Activated naive CD8-positive, alpha-beta T cell treated with anti-CD3 and anti-CD28 coated beads for 36 hours (primary cell): ENCODE measurements around the gene SULF2. TPM values are rescaled to one million over a fixed set of nuclear protein-coding genes. Genes with fewer than 3 reads are reported as not detected.

Experiments
- DNase-seq: peaks from one replicate; pipeline ENCODE4 v3.0.0; 2021
- H3K27ac Mint-ChIP-seq: one replicate; pipeline ENCODE4 v1.8.0; 2022; ENCODE audit warnings: mild to moderate bottlenecking, moderate library complexity, mixed read lengths
- H3K27me3 Mint-ChIP-seq: one replicate; pipeline ENCODE4 v1.8.0; 2022; ENCODE audit warnings: mild to moderate bottlenecking, mixed read lengths
- H3K36me3 Mint-ChIP-seq: one replicate; pipeline ENCODE4 v1.8.0; 2021; ENCODE audit warnings: mild to moderate bottlenecking, mixed read lengths
- H3K4me1 Mint-ChIP-seq: one replicate; pipeline ENCODE4 v1.8.0; 2021; ENCODE audit warnings: mixed read lengths
- H3K4me3 Mint-ChIP-seq: one replicate; pipeline ENCODE4 v1.8.0; 2022; ENCODE audit warnings: mild to moderate bottlenecking, moderate library complexity, mixed read lengths
- H3K9me3 Mint-ChIP-seq: one replicate; pipeline ENCODE4 v1.8.0; 2022; ENCODE audit warnings: mixed read lengths
- total RNA-seq, 2 experiments: library from RNA; stranded (reverse); gene quantifications; one replicate each; pipeline ENCODE4 v1.2.3, GENCODE V29; 2021

The SULF2 gene
- total RNA-seq, 2 experiments from 2014 or later: 0.76 to 0.88 TPM

DNA sequence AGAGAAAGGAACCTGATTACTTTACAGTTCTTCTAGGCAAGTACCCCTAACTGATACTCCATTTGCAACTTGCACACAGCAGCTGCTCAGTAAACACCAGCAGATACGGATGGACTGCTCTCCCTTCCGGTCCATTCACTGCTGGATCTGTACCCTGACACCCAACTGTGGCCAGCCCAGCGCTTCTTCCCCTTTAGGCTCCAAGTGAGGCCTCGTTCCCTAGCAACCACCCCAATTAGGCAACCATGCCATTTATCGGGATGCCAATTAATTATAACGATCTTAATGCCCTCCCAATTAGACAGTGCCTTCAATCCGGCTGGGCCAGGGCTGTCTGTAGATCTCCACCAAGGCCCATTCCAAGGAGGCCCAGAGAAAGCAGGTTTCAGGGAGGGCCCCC is 3.2 kb downstream of the SULF2 start:
- Mint-ChIP-seq H3K27me3 (peaks cover 41% of the 10 kb centered on the region), H3K27ac (no peak overlapping the region), H3K9me3 (no peaks in the 10 kb centered on the region), H3K4me1 (peaks cover 13% of the 10 kb centered on the region), H3K36me3 (no peaks in the 10 kb centered on the region), H3K4me3 (no peak overlapping the region)
- DNase-seq: no peak

DNA sequence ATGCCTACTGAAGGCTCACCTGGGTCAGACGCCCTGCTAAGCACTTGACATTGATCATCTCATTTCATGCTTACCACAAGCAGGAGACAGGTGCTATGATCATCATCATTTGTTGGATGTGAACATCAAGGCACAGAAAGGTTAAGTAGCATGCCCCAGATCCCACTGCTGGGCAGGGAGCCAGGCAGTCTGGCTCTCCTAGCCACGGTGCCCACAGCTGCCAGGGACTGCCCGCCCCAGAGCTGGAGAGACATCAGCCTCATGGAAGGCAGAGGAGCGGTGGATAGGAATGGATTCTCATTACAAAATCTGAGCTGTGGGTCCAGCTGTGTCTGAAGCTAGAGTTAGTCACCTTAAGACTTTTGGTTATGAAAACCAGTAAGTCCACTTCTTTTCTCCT is 3.6 kb downstream of the SULF2 start:
- no peak overlapping the region for H3K4me3 Mint-ChIP-seq
- no peaks in the 10 kb centered on the region for H3K9me3 Mint-ChIP-seq
- H3K27ac Mint-ChIP-seq: no peak overlapping the region
- H3K27me3 Mint-ChIP-seq: peaks cover 36% of the 10 kb centered on the region
- no peak for DNase-seq
- H3K4me1 Mint-ChIP-seq: peaks cover 13% of the 10 kb centered on the region
- no peaks in the 10 kb centered on the region for H3K36me3 Mint-ChIP-seq

DNA sequence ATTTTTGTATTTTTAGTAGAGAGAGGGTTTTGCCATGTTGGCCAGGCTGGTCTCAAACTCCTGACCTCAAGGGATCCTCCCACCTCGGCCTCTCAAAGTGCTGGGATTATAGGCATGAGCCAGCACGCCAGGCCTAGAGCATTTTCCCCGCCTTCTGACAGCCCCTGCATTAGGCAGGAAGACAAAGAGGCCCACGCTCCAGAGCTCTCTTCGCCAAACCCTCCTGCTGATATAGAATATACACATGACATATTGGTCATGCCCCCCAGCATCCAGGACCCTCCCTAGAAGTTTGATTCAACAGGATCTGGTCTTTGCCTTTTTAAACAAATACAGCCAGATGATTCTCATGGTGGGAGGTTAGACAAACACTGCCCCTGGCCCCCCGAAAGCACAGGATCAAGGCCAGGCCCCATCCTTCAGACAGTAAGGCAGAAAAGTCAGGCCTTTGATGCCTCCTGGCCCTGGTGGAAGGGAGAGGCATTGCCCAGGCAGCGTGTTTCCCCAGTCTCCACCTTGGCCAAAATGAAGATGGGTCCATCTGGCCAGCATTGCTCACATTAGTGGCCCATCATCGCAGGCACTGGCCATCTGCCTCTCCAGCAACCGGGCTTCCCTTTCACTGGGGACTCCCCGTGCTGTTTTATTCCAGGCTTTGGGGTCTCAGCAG is 4.4 kb downstream of the SULF2 start:
- DNase-seq: no peak
- no peak overlapping the region for H3K4me3 Mint-ChIP-seq
- H3K9me3 Mint-ChIP-seq: no peaks in the 10 kb centered on the region
- peaks cover 28% of the 10 kb centered on the region for H3K27me3 Mint-ChIP-seq
- peaks cover 6% of the 10 kb centered on the region for H3K4me1 Mint-ChIP-seq
- no peak overlapping the region for H3K27ac Mint-ChIP-seq
- no peaks in the 10 kb centered on the region for H3K36me3 Mint-ChIP-seq

DNA sequence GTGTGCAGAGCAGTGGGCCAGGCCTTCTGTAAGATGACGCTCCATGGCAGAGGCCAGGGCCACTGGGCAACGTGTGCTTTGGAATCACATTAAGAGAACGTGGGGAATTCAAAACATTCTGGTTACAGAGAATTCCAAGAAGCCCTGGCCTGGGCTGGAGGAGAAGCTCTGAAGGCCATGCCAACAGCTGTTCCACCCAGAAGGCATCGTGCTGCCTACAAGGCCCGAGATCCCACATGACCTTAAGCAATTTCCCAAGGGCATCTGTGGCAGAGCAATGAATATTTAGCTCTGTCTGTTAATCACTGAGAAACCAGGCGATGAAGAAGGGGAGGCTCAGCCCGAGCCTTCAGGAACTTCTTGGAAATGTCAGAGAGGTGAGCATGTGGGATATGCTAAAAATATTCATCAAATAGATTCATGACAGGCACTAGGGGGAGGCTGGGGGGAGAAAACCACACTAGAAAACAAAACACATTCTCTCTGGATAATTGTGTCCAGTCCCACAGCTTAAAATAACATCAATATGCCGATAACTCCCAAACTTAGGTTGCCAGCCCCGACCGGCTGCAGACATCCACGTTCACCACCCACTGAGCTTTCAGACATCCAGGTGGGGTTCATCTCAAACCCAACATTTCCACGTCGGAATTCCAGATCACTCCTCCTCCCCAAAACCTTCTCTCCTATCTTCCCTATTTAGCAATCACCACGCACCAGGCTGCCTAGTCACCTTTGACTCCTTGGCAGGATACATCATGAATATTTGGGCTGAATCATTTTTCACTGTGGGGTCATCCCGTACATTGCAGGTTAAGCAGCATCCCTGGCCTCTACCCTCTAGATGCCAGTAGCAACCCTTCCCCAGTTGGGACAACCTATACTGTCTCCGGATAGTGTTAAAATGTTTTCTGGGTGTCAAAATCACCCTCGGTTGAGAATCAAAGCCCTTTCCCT is 6.6 kb downstream of the SULF2 start:
- peaks cover 15% of the 10 kb centered on the region for H3K27me3 Mint-ChIP-seq
- H3K4me1 Mint-ChIP-seq: no peaks in the 10 kb centered on the region
- DNase-seq: no peak
- H3K36me3 Mint-ChIP-seq: no peaks in the 10 kb centered on the region
- no peak overlapping the region for H3K4me3 Mint-ChIP-seq
- no peaks in the 10 kb centered on the region for H3K9me3 Mint-ChIP-seq
- H3K27ac Mint-ChIP-seq: no peak overlapping the region

DNA sequence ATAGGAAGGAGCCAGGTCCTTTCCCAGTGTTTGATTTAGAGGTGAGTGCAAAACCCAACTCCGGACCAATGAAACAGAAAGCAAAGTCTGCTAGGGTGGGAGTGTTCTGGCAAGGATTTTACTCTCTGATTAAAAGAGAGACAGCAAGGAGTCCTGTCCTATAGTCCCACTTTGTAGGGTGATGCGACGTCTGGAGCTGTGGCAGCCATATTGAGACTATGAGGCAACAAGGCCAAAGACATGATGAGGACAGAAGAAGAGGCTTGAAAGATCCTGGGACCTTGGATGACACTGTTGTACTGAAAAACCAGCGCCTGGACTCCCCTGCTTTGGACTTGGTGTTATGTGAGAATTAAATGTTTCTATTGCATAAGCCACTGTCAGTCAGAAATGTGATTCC is 8.1 kb downstream of the SULF2 start:
- Mint-ChIP-seq H3K9me3 (no peaks in the 10 kb centered on the region), H3K4me3 (no peak overlapping the region), H3K27me3 (peaks cover 3% of the 10 kb centered on the region), H3K27ac (no peak overlapping the region), H3K36me3 (no peaks in the 10 kb centered on the region), H3K4me1 (no peaks in the 10 kb centered on the region)
- no peak for DNase-seq

DNA sequence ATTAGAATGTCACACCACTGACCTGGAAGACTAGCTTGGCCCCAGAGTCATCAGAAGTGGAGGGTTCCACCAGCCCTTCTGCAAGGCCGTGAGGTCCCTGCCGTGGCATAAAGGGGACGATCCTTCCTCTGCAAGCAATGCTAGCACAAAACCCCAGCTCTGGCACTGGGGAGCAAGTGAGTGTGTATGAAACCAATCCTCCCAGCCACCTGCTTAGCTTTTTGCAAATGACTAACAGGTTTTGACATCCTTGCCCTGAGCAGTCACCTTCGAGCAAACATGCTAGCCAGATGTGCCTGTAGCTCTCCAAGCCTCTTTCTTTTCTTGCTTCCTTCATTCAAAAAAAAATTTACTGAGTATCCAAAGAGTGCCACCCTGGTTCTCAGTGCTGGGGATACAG is 8.6 kb downstream of the SULF2 start:
- H3K27ac Mint-ChIP-seq: no peak overlapping the region
- DNase-seq: no peak
- H3K36me3 Mint-ChIP-seq: no peaks in the 10 kb centered on the region
- H3K9me3 Mint-ChIP-seq: no peaks in the 10 kb centered on the region
- no peaks in the 10 kb centered on the region for H3K4me1 Mint-ChIP-seq
- H3K4me3 Mint-ChIP-seq: no peak overlapping the region
- H3K27me3 Mint-ChIP-seq: peaks cover 3% of the 10 kb centered on the region

DNA sequence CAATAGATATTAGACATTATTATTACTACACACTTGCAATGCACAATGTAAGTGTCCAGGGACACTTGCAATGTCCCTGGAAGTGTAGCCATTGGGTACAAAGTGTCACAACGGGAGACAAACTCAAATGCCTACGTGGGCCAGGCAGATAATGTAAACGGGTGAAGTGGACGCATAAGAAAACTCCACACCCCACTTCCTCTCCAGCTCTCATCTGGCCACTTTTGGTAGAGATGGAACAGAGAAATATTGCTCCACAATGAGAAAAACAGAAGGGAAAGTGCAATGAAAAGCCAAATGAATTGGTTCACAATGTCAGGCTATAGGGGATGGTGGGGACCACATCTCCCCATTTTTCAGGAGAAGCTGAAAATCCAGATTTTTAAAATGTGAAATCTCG is 9.4 kb downstream of the SULF2 start:
- no peaks in the 10 kb centered on the region for H3K9me3 Mint-ChIP-seq
- no peaks in the 10 kb centered on the region for H3K4me1 Mint-ChIP-seq
- H3K27me3 Mint-ChIP-seq: peaks cover 3% of the 10 kb centered on the region
- DNase-seq: no peak
- H3K27ac Mint-ChIP-seq: no peak overlapping the region
- H3K4me3 Mint-ChIP-seq: no peak overlapping the region
- no peaks in the 10 kb centered on the region for H3K36me3 Mint-ChIP-seq

DNA sequence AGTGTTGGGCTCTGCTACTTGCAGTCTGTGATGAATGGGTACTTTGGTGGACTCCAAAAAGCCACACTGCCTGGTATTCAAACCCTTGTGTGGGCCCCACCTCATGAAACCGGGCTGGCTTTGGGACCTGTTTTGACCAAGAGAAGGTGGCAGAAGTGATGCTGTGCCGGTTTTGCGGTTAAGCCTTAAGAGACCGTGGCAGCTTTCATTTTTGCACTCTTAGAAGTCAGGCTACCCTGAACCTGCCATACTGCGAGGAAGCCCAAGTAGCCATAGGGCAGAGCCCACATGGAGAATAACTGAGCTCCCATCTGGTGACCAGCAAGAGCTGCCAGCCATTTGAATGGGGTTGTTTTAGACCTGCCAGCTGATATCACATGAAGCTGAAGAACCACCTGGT is 10.2 kb downstream of the SULF2 start:
- Mint-ChIP-seq H3K4me1 (no peaks in the 10 kb centered on the region), H3K4me3 (no peak overlapping the region), H3K9me3 (no peaks in the 10 kb centered on the region), H3K36me3 (no peaks in the 10 kb centered on the region), H3K27me3 (no peaks in the 10 kb centered on the region), H3K27ac (no peak overlapping the region)
- no peak for DNase-seq

DNA sequence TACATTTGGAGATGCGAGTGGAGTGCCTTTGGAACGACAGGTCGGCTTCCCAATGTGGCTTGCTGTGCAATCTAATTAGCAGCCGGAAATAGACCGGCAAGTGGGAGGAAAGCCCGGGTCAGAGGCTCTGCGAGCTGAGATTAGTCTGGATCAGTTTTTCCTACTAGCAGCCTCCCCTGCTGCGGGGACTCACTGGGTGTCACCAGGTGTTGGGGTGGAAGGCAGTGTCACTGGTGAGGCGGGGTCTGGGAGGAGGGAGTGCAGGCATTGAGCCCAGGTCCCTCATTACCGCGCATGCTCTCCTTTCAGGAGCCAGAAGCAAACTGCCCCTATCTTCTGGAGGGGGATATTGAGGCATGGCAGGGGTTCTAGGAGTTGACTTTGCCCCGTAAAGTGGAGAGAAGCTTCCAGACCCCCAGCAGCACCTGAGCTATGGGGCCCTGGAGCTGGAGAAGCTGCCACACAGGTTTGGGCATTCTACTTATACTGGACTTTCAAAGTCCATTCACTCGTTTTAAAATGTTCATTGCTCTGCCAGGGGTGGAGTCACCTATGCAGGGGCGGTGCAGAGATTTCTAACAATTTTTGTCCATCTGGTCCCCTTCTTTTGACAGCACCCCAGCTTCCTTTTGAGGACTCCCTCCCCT is 11.0 kb downstream of the SULF2 start:
- Mint-ChIP-seq H3K9me3 (no peaks in the 10 kb centered on the region), H3K4me3 (no peak overlapping the region), H3K36me3 (no peaks in the 10 kb centered on the region), H3K27ac (no peak overlapping the region), H3K4me1 (no peaks in the 10 kb centered on the region), H3K27me3 (no peaks in the 10 kb centered on the region)
- no peak for DNase-seq

DNA sequence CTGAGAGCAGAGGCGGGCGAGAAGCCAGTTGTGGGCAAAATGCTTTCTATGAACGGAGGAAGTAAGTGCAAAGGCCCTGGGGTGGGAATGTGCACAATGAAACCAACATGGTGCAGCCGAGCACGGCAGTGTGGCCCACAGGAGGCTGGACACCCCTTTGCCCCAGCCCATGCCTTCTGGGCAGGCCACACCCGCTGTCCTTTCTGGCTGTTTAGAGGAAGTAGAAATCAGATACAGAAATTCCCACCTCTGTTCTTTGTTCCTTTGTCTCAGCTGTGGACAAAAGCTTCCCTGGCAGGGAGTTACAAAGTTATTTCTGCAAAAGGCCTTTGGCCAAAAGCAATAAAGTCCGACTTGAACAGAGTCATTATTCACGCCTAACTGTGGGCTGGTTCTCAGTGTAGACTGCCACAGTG is 11.9 kb downstream of the SULF2 start:
- H3K27ac Mint-ChIP-seq: no peak overlapping the region
- no peaks in the 10 kb centered on the region for H3K4me1 Mint-ChIP-seq
- no peak overlapping the region for H3K4me3 Mint-ChIP-seq
- no peaks in the 10 kb centered on the region for H3K9me3 Mint-ChIP-seq
- H3K27me3 Mint-ChIP-seq: no peaks in the 10 kb centered on the region
- no peak for DNase-seq
- H3K36me3 Mint-ChIP-seq: no peaks in the 10 kb centered on the region

DNA sequence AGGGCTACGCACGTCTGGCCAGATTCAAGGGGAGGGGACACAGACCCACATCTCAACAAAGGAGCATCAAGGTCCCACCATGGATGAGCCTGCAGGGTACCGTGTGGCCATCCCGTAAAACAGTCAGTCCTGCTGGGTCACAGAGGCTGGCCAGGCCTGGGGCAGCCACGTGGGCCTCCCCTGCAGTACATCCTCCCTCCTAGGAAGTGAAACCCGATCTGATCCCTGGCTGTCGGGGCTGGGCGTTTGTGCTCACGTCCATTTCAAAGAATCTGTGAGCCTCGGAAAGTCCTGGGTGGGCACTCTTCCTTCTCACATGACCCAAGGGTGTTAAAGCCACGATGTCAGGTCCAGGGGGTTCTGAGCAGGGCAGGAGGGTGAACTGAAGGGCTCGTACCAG is 14.3 kb downstream of the SULF2 start:
- no peak for DNase-seq
- no peak overlapping the region for H3K27ac Mint-ChIP-seq
- H3K4me1 Mint-ChIP-seq: no peaks in the 10 kb centered on the region
- H3K4me3 Mint-ChIP-seq: no peak overlapping the region
- no peaks in the 10 kb centered on the region for H3K27me3 Mint-ChIP-seq
- no peaks in the 10 kb centered on the region for H3K9me3 Mint-ChIP-seq
- no peaks in the 10 kb centered on the region for H3K36me3 Mint-ChIP-seq

DNA sequence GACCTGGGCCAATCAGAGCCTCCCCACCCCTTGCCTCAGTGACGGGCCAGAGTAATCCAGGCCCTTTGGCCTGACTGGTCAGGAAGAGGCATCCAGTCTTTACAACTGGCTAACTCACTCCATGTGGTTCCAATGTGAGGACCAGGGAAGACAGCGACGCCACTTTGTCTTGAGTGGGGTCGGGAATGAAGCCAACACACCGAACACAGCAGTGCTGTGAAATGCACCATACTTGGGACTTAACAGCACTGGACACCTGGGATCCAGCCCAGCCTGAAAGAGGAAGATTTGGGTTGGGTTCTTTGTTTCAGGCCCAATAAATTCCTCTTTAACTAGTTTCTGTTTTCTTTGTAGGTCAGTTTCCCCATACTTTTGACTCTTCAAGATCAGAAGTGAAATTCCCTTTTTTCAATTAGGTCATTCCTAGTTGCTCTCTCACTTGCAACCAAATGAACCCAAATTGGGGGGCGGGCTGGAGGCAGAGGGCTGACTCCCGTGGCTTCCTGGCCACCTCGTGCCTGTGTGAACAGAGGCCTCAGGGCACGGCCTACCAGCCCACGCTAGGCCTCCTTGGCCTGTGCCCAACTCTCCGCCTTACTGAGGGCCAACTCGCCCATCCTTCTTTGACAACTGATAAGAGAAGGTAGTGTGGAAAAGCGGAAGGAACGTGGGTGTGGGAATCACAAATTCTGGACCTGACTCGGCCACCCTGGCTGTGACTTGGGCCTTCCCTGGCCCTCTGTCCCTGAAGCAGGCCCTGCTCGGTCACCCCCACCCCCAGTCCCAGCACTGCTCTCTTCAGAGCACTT is 17.1 kb downstream of the SULF2 start:
- DNase-seq: no peak
- Mint-ChIP-seq H3K27me3 (peaks cover 3% of the 10 kb centered on the region), H3K36me3 (no peaks in the 10 kb centered on the region), H3K4me1 (no peaks in the 10 kb centered on the region), H3K4me3 (no peak overlapping the region), H3K27ac (no peak overlapping the region), H3K9me3 (no peaks in the 10 kb centered on the region)

DNA sequence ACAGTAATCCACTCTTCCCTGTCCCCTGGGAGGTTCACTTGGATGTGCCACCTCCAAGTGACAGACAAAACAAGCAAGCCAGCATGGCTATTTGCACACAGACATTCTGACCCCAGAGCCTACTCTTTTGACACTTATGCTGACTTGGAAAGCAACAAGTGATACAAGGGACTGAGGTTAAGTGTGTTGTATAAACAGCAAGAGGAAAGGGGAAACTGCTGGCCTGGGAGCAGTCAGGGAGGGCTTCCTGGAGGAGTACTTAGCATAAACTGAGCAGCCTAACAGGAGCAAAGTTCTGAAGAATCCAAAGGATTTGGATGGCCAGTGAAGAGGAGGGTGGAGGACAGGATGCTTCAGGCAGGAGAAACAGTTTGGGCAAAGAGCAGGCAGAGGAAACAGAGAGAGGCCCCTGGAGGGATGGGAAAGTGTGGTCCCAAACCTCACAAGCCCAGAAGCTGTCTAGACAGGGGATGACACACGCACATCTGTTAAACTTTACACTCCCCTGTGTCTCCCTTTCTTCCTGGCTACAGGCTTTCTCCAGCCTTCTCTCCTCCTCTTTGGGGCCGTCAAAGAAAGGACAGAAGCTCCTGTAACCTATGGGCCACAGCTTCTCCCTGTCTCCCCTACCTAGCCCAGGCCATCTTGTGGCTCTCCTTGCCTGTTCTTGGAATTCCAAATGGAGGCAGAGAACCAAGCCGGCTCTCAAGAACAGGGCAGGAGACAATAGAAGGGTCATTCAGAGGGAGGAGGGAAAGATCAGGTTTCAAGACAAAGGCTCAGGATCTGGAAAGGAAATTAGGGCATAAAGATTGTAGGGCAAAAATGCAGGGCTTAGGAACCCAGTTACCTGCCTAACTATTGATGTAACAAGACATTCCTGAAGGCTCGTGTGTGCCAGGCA is 19.3 kb downstream of the SULF2 start:
- no peak for DNase-seq
- Mint-ChIP-seq H3K9me3 (no peaks in the 10 kb centered on the region), H3K36me3 (no peaks in the 10 kb centered on the region), H3K27me3 (peaks cover 9% of the 10 kb centered on the region), H3K4me1 (no peaks in the 10 kb centered on the region), H3K27ac (no peak overlapping the region), H3K4me3 (no peak overlapping the region)

DNA sequence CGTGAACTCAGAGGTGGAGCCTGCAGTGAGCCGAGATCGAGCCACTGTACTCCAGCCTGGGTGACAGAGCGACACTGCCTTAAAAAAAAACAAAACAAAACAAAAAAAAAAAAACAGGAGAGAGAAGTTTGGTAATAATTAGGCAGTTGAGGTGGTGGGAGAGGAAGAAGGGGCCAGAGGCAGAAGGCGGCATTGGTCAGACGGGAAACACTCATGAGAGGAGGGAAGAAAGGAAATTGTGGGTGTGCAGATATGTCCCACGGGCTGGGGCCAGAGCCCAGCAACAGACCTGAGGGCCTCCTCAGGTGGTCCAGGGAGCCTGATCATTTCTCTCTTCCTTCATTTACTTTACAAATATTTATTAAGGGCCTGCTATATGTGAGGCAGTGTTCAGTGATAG is 20.0 kb downstream of the SULF2 start:
- DNase-seq: no peak
- H3K27me3 Mint-ChIP-seq: peaks cover 12% of the 10 kb centered on the region
- no peak overlapping the region for H3K27ac Mint-ChIP-seq
- H3K4me3 Mint-ChIP-seq: no peak overlapping the region
- H3K9me3 Mint-ChIP-seq: no peaks in the 10 kb centered on the region
- no peaks in the 10 kb centered on the region for H3K36me3 Mint-ChIP-seq
- no peaks in the 10 kb centered on the region for H3K4me1 Mint-ChIP-seq
